Stimulated activated CD4-positive, alpha-beta T cell treated with anti-CD3 and anti-CD28 coated beads, Interleukin-1b, Interleukin-23, amount 100 ng/mL, for 4 hours (primary cell): ENCODE results near the gene OSBP2.
A peak's percentile ranks its signal among the peaks of the same experiment; 100 is the strongest.
"Not testable (repeated sequence)": the region's sequence is repeated elsewhere in the genome, so short reads cannot be mapped to it uniquely, and the experiment has no call there.

Experiments used
- DNase-seq, 2 donors: peaks; one replicate each; pipeline ENCODE4 v3.0.0-alpha.2; 2020; ENCODE audit warnings: low read depth in 2 of 2

Gene OSBP2

DNA sequence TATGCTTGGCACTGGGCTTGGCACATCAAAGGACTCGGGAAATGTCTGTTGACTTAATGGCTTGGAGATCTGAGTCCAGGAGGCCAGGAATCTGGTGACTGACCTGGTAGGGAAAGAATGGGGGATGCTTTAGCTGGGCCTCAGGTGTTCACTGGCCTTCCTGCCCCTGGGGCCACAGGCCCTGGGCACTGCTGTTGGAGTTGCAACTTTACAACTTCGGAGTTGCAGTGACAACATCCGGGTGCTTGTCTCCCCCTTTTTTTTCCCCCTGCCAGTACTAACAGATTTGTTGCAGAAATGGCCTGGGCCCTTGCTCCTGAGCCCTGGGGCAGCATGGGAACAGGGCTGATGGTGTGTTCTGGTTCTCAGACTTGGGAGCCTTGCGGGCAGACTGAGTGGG, 23.8 kb downstream of the OSBP2 start:
- no peak for DNase-seq

DNA sequence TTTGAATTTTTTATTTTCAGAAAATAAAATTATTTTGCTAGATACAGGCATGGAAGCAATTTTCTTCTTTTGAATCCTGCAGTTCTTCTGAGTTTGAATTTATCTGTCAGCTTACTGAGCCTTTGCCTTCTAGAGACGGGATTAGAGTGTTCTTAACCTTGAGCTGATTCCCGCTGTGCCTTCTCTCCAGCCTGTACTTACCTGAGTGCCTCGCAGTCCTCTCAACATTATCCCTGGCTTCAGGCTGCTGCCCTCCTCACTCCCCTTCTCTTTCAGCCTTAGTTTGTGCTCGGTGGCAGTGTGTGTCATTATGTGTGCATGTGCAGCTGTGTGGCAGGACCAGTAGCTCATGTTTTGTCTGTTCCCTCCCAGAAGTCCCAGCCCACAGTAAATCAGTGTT, 24.3 kb downstream of the OSBP2 start:
- DNase-seq, result no peak

DNA sequence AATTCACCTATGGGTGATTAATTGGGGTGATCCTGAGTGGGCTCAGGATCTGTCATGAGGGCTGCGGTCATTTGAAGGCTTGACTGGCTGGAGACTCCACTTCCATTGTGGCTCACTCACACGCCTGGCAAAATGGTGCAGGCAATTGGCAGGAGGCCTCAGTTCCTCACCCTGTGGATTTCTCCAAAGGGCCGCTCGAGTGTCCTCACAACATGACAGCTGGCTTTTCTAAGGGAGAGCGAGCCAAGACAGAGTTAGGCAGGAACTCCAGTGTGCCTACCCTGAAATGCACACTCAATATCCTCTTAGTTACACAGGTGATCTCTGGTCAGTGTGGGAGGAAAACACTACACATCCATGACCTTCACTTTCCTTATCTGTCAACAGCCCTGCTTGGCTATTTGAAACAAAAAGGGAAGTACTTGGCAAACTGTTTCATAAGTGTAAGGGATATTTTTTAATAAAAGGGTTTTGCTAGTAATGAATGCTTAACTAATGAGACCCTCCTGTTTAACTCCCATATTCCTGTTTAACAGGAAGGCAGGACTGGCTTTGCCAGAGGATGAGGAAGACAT, 25.7 kb downstream of the OSBP2 start:
- no peak for DNase-seq

DNA sequence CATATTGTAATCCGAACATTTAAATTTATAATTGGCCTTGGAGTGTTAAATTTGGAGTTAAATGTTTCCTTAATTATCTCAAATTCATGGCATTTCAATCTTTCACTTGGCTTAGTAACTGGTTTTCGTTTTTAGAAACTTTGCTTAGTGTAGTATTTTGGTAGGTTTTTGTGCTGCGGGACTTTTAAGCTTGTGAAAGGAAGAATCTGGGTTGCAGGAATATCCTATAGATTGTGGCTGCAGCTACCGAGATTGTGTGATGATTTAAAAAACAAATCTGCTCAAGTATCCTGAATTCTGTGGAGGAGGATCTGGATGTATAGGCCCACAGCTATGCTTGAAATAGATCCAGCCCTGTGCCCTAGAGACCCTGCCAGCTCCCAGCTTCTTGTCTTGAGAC, 27.1 kb downstream of the OSBP2 start:
- DNase-seq, result no peak

DNA sequence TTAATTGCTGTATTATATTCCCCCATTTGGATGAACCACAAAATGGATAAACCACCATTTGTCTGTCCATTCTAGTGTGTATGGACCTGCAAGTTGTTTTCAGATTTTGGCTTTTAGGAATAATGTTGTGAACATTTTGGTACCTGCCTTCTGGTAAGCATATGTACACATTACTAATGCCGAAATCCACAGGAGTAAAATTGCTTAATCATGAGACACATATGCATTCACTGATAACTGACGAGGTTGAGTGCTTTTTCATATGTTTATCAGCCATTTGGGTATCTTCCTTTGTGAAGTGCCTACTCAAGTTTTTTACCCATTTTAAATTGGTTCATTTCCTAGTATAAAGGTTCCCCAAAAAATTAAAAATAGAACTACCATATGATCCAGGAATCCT, 34.2 kb downstream of the OSBP2 start:
- DNase-seq, result no peak

DNA sequence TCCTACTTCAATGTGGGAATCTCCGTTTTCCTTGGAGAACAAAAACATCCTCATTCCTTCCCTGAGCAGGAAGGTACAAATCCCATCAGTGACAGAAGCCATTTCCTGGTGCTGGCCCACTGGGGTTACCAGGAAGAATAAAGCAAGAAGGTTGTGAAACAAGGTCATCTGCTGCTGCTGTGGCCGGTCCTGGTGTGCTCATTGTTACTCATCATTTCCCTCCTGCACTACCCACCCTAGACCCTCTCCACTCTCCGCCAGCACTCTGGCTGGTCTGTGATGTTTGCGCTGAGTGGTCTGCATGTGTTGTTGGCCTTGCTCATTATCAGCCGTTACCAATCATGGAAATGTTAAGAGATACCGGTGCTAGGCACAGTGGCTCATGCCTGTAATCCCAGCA, 37.0 kb downstream of the OSBP2 start:
- no peak for DNase-seq

GRCh38 chr22:30732426-30732825, 37.8 kb downstream of the OSBP2 start:
- no peak for DNase-seq

- no peak for DNase-seq
Measured at GRCh38 chr22:30733181-30733631, 38.5 kb downstream of the OSBP2 start.

- DNase-seq, result not testable (repeated sequence)
Measured at GRCh38 chr22:30740007-30740406, 45.3 kb downstream of the OSBP2 start.

DNA sequence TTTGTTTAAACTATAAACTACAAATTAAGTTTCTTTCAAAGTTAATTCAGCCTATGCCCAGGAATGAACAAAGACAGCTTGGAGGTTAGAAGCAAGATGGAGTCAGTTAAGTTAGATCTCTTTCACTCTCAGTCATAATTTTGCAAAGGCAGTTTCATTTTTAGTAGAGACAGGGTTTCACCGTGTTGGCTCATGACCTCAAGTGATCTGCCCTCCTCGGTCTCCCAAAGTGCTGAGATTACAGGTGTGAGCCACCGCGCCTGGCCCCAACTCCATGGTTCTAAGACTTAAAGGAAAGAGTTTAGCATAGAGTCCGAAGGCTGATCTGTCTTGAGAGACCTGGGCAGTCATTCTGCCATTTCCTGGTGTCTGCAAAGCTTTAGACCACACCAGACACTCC, 45.8 kb downstream of the OSBP2 start:
- not testable (repeated sequence) for DNase-seq

DNA sequence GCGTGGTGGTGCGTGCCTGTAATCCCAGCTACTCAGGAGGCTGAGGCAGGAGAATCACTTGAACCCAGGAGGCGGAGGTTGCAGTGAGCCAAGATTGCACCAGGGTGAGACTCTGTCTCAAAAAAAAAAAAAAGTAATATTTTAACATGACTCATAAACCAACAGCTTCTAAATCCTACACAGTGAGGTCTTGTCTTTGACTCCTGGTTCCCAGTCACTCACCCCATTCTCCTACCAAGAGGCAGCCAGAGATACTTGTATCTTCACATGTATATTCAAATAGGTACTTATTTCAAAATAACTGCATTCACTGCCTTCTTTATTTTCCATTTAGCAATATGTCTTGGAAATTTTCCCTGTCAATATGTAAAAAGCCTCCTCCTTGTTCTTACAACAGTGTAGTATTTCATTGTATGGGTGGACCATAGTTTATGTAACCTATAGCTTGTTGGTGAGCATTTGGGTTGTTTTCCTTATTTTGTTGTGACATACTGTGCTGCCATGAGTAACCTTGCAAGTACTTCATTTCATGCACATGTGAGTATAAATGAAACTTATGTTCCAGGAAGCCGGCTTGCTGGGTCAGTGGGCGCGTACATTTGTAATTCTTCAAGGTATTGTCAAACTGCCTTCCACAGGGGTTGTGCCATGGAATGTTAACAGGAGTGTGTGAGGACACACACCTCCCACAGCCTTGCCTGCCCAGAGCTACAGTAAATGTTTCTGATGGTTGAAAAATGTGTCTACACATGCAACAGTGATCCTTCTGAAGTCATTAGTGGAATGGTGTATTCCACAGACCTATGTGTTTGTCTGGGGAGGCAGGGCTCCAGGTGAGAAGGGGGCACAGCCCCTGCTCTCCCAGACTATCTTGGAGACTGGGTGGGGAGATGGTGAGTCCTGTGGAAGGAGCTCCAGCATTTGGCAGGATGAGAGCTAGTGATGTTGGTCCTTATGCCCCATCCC, 47.9 kb downstream of the OSBP2 start:
- no peak for DNase-seq

DNA sequence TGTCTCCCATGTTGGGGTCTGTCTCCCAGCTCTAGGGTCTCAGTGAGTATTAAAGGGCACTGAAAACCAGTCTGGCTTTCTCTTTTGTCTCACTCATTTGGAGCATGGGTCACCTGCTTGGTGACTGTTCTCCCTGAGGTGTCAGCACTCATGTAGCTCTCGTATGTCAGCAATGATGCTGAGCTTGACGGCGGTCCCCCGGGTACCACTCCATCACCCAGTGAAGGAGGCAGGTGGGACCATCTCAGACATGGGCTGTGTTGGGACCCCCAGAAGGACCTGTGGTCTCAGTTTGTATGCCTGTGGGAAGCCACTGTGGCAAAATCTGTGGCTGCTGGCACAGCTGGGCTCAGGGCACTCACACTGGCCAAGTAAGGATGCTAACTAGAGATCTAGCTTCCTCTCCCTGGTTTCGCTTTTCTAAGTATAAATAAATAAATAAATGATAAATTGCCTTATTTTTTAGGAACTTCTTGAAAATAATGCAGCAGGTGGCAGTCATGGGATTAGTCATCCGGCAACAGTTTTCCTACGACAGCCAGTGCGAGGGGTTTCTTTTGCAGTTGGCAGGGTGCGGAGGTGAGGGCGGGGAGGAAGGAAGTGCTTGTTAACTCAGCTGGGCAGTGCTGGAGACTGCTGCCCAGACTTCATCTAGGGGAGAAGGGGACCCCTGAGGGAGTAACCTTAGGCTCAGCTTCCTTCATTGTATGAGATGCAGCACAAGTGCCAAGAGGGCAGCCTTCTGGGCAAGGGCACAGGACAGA, 48.8 kb downstream of the OSBP2 start:
- DNase-seq, result no peak

DNA sequence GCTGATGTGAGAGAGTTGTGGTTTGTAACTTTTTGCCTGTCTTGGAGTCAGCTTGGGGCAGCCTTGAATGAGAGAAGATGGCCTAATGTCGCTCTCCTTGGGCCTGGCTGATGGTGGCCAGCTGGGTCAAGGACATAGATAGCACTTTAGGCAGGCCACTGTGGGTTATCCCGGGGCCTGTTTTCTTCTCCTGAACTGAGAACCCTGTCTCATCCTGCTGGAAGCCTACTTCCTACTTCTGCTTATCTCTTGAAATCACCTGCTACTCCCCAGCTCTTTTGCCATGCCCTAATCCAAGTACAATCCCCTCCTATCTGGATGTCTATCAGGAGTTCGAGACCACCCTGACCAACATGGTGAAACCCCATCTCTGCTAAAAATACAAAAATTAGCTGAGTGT, 49.5 kb downstream of the OSBP2 start:
- DNase-seq, result no peak

GRCh38 chr22:30747493-30747892, 52.8 kb downstream of the OSBP2 start:
- no peak for DNase-seq

DNA sequence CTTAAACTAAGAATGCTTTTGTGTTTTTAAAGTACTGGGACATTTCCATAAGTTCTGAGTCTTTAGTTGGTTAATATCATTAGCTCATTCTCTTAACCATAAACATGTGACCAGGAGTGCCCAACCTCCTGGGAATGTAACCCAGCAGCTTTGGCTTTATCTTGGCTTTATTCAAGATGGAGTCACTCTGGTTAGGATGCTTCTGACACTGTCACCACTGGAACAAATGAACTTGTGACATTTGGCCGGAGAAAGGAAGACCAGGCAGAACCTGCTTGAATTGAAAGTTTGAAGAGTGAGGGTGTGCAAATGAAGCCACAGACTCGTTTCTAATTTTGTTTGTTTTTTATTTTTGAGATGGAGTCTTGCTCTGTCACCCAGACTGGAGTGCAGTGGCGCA, 54.6 kb downstream of the OSBP2 start:
- DNase-seq, result no peak

- no peak for DNase-seq
Measured at GRCh38 chr22:30749849-30750248, 55.2 kb downstream of the OSBP2 start.

DNA sequence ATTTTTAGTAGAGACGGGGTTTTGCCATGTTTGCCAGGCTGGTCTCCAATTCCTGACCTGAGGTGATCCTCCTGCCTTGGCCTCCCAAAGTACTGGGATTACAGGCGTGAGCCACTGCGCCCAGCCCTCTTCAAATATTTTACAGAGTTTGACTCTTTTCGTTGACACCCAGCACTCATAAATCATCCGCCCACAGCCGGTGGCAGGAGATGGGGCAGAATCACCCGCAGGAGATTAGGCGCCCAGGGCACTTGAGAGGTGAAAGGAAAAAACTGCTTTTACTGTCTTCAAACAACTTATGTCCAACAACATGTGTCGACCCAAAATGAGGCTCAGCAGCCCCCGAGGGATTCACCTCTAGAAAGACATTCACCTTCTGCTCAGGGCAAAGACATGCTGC, 56.9 kb downstream of the OSBP2 start:
- DNase-seq, result no peak

DNA sequence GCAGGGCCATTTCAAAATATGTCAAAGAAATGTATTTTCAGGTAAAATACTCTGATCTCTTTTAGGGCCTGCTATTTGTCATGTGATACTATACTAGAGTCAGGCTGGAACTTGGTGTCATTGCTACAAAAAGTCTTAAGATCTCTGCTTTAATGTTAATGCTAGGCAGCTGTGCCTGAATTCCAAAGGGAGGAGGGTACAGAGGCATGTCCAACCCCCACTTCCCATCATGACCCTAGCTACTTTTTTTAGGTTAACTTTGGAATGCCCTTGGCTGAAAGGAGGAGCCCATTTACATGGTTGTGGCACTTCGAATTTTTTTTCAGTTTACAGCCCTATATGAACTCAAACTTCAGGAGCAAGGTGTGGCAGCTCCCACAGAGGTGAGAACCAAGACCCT, 58.1 kb downstream of the OSBP2 start:
- no peak for DNase-seq

DNA sequence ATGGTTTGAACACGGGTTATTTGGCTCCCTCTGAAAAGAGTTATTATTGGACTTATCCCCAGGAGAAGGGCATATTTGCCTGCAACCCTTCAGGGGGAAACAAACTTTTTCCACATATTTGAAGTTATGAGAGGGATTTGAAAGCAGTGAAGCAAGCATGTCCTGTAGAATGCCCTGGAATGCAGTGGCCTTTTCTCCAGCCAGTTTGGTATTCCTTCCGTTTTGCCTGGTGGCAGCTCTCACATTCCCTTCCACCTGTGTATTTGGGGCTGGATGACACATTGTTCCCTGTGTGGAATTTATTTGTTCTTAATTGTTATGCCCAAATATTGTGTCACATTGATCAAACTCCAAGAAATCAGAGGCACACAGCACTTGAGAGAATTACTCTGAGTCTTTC, 59.0 kb downstream of the OSBP2 start:
- no peak for DNase-seq

- DNase-seq, result no peak
Measured at GRCh38 chr22:30754521-30754920, 59.8 kb downstream of the OSBP2 start.

DNA sequence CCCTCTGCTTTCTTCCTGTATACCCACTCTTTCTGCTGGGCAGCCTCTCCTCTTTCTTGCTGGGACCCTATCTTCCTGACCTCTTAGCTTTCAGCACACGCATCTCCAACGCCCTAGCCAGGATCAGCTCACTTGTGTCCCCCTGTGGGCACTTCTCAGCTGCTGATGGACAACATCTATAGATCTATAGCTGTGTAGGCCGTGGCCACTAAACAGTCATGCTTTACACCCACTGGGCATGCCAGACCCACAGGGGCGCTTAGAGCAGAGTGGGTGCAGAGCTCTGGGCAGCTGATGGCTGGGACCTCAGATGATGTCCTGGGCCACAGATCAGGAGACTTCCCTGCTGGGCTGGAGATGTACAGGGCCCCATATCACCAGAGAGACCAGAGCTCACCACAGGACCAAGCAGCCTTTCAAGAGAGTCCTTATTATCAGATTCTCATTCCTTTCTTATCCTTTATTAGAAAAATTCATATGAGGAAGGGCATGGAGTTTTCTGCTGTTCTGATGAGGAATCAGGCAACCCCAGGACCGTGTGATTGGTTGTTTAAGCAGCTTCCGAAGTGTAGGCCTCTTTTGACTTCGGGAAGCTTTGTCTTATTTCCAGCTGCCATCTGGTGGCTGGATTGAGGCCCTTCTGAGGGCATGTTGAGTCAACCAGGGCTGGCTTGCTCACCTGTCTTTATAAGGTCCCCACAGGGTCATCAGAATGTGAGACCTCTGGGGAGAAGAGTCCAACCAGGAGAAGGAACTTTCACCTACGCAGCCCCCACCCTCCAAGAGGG, 60.5 kb downstream of the OSBP2 start:
- peak; percentile 9 to 31 for DNase-seq

DNA sequence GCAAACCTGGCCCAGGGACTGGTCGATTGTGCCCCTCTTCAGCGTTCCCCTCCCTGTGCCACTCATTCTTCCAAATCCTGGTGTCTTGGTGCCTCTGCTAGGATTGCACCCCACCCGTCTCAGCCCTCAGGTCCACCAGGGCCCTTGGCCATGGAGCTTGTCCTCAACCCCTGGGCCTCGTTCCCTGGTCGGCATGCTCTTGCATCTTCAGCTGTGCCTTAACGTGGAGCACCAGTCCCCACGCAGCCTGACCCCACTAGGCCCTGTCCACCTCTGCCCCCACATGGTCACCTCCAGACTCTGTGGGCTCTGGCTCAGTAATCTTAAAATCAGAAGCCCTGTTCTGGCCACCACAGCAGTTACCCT, 61.1 kb downstream of the OSBP2 start:
- DNase-seq, result no peak
